ENCODE results near the gene KIF17. TPM values are rescaled to one million over a fixed set of nuclear protein-coding genes. Genes with fewer than 3 reads are reported as not detected.

KIF17 gene
- total and polyA plus RNA-seq, 9 donors: 0.56 to 6.2 (median 2.2) TPM

- no peak for TF ChIP-seq CTCF (IDR thresholded peaks at IDR 0.05)
- TF ChIP-seq EP300 (IDR thresholded peaks at IDR 0.05): no peak
- no peak for TF ChIP-seq POLR2A (IDR thresholded peaks at IDR 0.05)
- 78 to 87% (median 86%) methylated on average over 3 of the region's 3 CpGs for WGBS, 3 donors
These were observed 92.4 kb downstream of the KIF17 start for GRCh38 chr1:20625176-20626097.

GRCh38 chr1:20624709-20625108, 93.1 kb downstream of the KIF17 start:
- Histone ChIP-seq H3K36me3 (no peaks in the 10 kb centered on the region), H3K27me3 (no peaks in the 10 kb centered on the region), H3K9me3 (no peaks in the 10 kb centered on the region), H3K4me1 (ENCODE audit: insufficient read depth) (no peaks in the 10 kb centered on the region), H3K4me3 (no peak overlapping the region), H3K27ac (no peak overlapping the region)
- 86 to 89% (median 89%) methylated on average over 1 of the region's 1 CpG for WGBS, 3 donors
- TF ChIP-seq CTCF (IDR thresholded peaks at IDR 0.05) (no peak), EP300 (IDR thresholded peaks at IDR 0.05) (no peak), POLR2A (IDR thresholded peaks at IDR 0.05) (no peak)
- no peak for DNase-seq
- intact Hi-C loops (cut with DNase I): no loop called here

More at GRCh38 chr1:20625176-20626097, 92.4 kb downstream of the KIF17 start:
- DNase-seq: no peak
- Histone ChIP-seq H3K27ac (no peak overlapping the region), H3K4me3 (no peak overlapping the region), H3K4me1 (ENCODE audit: insufficient read depth) (no peaks in the 10 kb centered on the region), H3K36me3 (no peaks in the 10 kb centered on the region), H3K9me3 (no peaks in the 10 kb centered on the region), H3K27me3 (no peaks in the 10 kb centered on the region)
- intact Hi-C loops (cut with DNase I): no loop called here

- H3K27me3 ChIP-seq: no peaks in the 10 kb centered on the region
- H3K4me3 ChIP-seq: no peak overlapping the region
- no peak overlapping the region for H3K27ac ChIP-seq
- no peaks in the 10 kb centered on the region for H3K9me3 ChIP-seq
- intact Hi-C loops (cut with DNase I): no loop called here
- peaks cover 2% of the 10 kb centered on the region for H3K4me1 ChIP-seq (ENCODE audit: insufficient read depth)
- 84 to 95% (median 95%) methylated on average over 6 of the region's 6 CpGs for WGBS, 3 donors
- DNase-seq: no peak
- no peaks in the 10 kb centered on the region for H3K36me3 ChIP-seq
- TF ChIP-seq POLR2A (IDR thresholded peaks at IDR 0.05) (no peak), EP300 (IDR thresholded peaks at IDR 0.05) (no peak), CTCF (IDR thresholded peaks at IDR 0.05) (no peak)
These were observed 96.8 kb downstream of the KIF17 start for GRCh38 chr1:20621012-20621411.

- intact Hi-C loops (cut with DNase I): no loop called here
- Histone ChIP-seq H3K27me3 (no peaks in the 10 kb centered on the region), H3K27ac (no peak overlapping the region), H3K9me3 (no peaks in the 10 kb centered on the region), H3K4me3 (no peak overlapping the region), H3K36me3 (no peaks in the 10 kb centered on the region), H3K4me1 (ENCODE audit: insufficient read depth) (peaks cover 4% of the 10 kb centered on the region)
- WGBS, 3 donors: 78 to 83% (median 80%) methylated on average over 1 of the region's 1 CpG
- TF ChIP-seq CTCF (IDR thresholded peaks at IDR 0.05): no peak
- no peak for TF ChIP-seq POLR2A (IDR thresholded peaks at IDR 0.05)
- TF ChIP-seq EP300 (IDR thresholded peaks at IDR 0.05): no peak
- DNase-seq: no peak
These were observed 97.8 kb downstream of the KIF17 start for GRCh38 chr1:20619999-20620398.
